ENCODE measurements around the gene PGAM1. TPM values are rescaled to one million over a fixed set of nuclear protein-coding genes. Genes with fewer than 3 reads are reported as not detected.

PGAM1 gene
- polyA plus RNA-seq, 1 donor from 2014 or later = 195 TPM

DNA sequence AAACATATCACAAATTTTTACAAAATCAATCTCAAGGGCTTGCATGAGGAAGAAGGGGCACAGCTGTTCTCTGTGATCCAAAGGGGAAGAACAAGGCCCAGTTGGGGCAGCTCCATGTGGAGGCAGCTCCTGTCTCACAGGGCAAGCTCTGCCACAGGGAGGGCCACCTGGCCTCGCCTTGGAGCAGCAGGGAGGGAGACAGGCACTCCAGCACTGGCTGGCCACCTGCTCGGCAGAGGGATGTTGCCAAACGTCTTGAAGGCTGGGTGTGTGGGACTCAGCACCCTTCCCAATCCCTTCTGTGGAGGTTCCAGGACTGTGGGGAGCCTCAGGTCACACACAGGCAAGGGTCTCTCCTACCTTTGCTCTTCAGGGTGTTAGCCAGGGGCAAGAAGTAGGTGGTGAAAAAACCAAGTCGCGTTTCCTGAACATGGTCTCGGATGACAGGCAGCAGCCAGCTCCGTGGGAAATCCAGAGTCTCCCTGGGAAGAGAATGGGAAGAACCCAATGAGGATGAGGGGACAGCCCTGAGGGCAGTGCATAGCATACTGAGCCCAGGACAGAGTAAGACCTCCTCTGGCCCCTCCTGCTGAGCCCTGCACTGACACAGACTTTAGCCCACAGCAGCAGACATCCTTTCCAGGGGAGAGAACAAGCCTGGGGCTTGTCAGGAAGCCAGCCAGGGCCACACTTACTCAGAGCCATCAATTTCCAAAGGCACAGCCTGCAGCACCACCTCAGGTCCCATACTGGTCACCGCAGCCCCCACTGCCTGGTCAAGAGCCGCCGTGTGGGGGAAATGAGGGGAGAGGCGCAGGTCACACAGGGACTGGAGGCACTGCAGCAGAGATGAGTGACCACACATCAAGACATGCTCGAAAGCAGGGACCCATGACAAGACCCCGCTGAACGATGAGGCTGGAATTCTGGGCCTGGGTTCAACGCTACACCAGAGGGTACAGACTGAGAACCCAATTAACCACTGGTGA is 46.8 kb upstream of the PGAM1 start:
- Histone ChIP-seq H3K9ac (ENCODE audit: low read length) (no peak overlapping the region), H2AFZ (ENCODE audit: low read depth, low read length) (no peak overlapping the region)

GRCh38 chr10:97380516-97380915 is 45.5 kb upstream of the PGAM1 start:
- no peak overlapping the region for H2AFZ ChIP-seq (ENCODE audit: low read depth, low read length)
- H3K9ac ChIP-seq (ENCODE audit: low read length) = no peak overlapping the region
- H3K4me3 ChIP-seq (ENCODE audit: low read length) = no peak overlapping the region
- no peaks in the 10 kb centered on the region for H3K27me3 ChIP-seq (ENCODE audit: insufficient read depth, low read depth, low read length)
- H3K9me3 ChIP-seq (ENCODE audit: low read length) = no peaks in the 10 kb centered on the region
- no peaks in the 10 kb centered on the region for H3F3A ChIP-seq (ENCODE audit: insufficient read depth, low read length, poor library complexity, severe bottlenecking)
- no peaks in the 10 kb centered on the region for H3K79me2 ChIP-seq (replicated peaks; ENCODE audit: insufficient read depth, low read length)
- no peak overlapping the region for H3K27ac ChIP-seq (ENCODE audit: low read length)
- no peak overlapping the region for H3K4me2 ChIP-seq (ENCODE audit: low read length)
- H4K20me1 ChIP-seq (ENCODE audit: insufficient read depth) = no peaks in the 10 kb centered on the region
- H3K9me2 ChIP-seq (ENCODE audit: insufficient read depth, low read length) = no peaks in the 10 kb centered on the region
- no peaks in the 10 kb centered on the region for H3K36me3 ChIP-seq (ENCODE audit: insufficient read depth, low read length)
- TF ChIP-seq TAF1 (IDR thresholded peaks at IDR 0.05; ENCODE audit: low read depth) (no peak), MXI1 (conservative IDR thresholded peaks at IDR 0.05; ENCODE audit: poor library complexity, severe bottlenecking) (no peak), SMC3 (conservative IDR thresholded peaks at IDR 0.05; ENCODE audit: poor library complexity) (no peak), POLR2AphosphoS5 (IDR thresholded peaks at IDR 0.05) (no peak), EZH2 (IDR thresholded peaks at IDR 0.05; ENCODE audit: borderline replicate concordance, insufficient read depth, low read length, poor library complexity, severe bottlenecking) (no peak), RAD21 (conservative IDR thresholded peaks at IDR 0.05) (no peak), EP300 (conservative IDR thresholded peaks at IDR 0.05; ENCODE audit: poor library complexity, severe bottlenecking) (no peak)
- TF ChIP-seq, protein P1, sequence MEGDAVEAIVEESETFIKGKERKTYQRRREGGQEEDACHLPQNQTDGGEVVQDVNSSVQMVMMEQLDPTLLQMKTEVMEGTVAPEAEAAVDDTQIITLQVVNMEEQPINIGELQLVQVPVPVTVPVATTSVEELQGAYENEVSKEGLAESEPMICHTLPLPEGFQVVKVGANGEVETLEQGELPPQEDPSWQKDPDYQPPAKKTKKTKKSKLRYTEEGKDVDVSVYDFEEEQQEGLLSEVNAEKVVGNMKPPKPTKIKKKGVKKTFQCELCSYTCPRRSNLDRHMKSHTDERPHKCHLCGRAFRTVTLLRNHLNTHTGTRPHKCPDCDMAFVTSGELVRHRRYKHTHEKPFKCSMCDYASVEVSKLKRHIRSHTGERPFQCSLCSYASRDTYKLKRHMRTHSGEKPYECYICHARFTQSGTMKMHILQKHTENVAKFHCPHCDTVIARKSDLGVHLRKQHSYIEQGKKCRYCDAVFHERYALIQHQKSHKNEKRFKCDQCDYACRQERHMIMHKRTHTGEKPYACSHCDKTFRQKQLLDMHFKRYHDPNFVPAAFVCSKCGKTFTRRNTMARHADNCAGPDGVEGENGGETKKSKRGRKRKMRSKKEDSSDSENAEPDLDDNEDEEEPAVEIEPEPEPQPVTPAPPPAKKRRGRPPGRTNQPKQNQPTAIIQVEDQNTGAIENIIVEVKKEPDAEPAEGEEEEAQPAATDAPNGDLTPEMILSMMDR (IDR thresholded peaks at IDR 0.05; ENCODE audit: poor library complexity, severe bottlenecking) = no peak

More for the DNA sequence above, 46.8 kb upstream of the PGAM1 start:
- Histone ChIP-seq H3K27me3 (ENCODE audit: insufficient read depth, low read depth, low read length) (no peaks in the 10 kb centered on the region), H3K4me3 (ENCODE audit: low read length) (no peak overlapping the region), H3F3A (ENCODE audit: insufficient read depth, low read length, poor library complexity, severe bottlenecking) (no peaks in the 10 kb centered on the region), H3K9me2 (ENCODE audit: insufficient read depth, low read length) (no peaks in the 10 kb centered on the region), H3K9me3 (ENCODE audit: low read length) (no peaks in the 10 kb centered on the region), H3K79me2 (replicated peaks; ENCODE audit: insufficient read depth, low read length) (no peaks in the 10 kb centered on the region), H4K20me1 (ENCODE audit: insufficient read depth) (no peaks in the 10 kb centered on the region), H3K27ac (ENCODE audit: low read length) (no peak overlapping the region), H3K4me2 (ENCODE audit: low read length) (no peak overlapping the region), H3K36me3 (ENCODE audit: insufficient read depth, low read length) (no peaks in the 10 kb centered on the region)
- TF ChIP-seq, protein P2, sequence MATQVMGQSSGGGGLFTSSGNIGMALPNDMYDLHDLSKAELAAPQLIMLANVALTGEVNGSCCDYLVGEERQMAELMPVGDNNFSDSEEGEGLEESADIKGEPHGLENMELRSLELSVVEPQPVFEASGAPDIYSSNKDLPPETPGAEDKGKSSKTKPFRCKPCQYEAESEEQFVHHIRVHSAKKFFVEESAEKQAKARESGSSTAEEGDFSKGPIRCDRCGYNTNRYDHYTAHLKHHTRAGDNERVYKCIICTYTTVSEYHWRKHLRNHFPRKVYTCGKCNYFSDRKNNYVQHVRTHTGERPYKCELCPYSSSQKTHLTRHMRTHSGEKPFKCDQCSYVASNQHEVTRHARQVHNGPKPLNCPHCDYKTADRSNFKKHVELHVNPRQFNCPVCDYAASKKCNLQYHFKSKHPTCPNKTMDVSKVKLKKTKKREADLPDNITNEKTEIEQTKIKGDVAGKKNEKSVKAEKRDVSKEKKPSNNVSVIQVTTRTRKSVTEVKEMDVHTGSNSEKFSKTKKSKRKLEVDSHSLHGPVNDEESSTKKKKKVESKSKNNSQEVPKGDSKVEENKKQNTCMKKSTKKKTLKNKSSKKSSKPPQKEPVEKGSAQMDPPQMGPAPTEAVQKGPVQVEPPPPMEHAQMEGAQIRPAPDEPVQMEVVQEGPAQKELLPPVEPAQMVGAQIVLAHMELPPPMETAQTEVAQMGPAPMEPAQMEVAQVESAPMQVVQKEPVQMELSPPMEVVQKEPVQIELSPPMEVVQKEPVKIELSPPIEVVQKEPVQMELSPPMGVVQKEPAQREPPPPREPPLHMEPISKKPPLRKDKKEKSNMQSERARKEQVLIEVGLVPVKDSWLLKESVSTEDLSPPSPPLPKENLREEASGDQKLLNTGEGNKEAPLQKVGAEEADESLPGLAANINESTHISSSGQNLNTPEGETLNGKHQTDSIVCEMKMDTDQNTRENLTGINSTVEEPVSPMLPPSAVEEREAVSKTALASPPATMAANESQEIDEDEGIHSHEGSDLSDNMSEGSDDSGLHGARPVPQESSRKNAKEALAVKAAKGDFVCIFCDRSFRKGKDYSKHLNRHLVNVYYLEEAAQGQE (IDR thresholded peaks at IDR 0.05; ENCODE audit: borderline replicate concordance) = no peak
- TF ChIP-seq SMC3 (conservative IDR thresholded peaks at IDR 0.05; ENCODE audit: poor library complexity) (no peak), MXI1 (conservative IDR thresholded peaks at IDR 0.05; ENCODE audit: poor library complexity, severe bottlenecking) (no peak), POLR2AphosphoS5 (IDR thresholded peaks at IDR 0.05) (no peak), TAF1 (IDR thresholded peaks at IDR 0.05; ENCODE audit: low read depth) (no peak), RAD21 (conservative IDR thresholded peaks at IDR 0.05) (no peak), EP300 (conservative IDR thresholded peaks at IDR 0.05; ENCODE audit: poor library complexity, severe bottlenecking) (no peak), EZH2 (IDR thresholded peaks at IDR 0.05; ENCODE audit: borderline replicate concordance, insufficient read depth, low read length, poor library complexity, severe bottlenecking) (no peak)
- TF ChIP-seq, protein P1 (IDR thresholded peaks at IDR 0.05; ENCODE audit: poor library complexity, severe bottlenecking) = no peak

Data from neural cell (in vitro differentiated cells).